GM10248 (cell line): ENCODE measurements around the gene ARHGAP27.
"Not testable (repeated sequence)": the region's sequence is repeated elsewhere in the genome, so short reads cannot be mapped to it uniquely, and the experiment has no call there.

Experiments used
- CTCF ChIA-PET: fragments of 300-600 bp; sonication (Branson Sonifier 250); formaldehyde crosslinking; extraction: SDS; loops from one replicate; lab custom pipeline; 2021; ENCODE audit warnings: antibody characterized with exemption; lab: Yijun Ruan, JAX
- POLR2A ChIA-PET: fragments of 350-650 bp; sonication (Branson Sonifier 250); formaldehyde crosslinking; extraction: SDS; loops from one replicate; lab custom pipeline; 2020; ENCODE audit warnings: antibody characterized with exemption; lab: Yijun Ruan, JAX
- DNase-seq: peaks from one replicate; pipeline ENCODE4 v3.0.0; 2012; ENCODE audit errors: extremely low spot score
- TF ChIP-seq, protein P1 (sequence below): IDR thresholded peaks from 2 replicates; pipeline ENCODE4 v1.5.1; 2012; ENCODE audit warnings: mild to moderate bottlenecking, low read depth; ENCODE audit errors: extremely low read depth, missing control alignments, control extremely low read depth

Gene ARHGAP27

DNA sequence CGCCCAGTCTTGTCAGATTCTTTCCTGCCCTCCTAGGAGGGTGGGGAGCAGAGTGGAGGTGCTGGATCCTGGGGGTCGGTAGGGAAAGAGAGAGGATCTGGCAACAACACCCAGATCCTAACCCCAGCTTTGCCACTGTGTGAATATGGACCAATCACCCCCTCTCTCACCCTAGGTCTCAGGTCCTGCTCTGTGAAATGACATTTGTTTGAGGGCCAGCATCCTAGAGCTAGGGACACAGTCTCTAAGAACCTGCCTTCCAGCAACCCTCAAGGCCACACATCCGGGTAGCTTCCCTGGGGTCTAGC is 87.5 kb downstream of the ARHGAP27 start:
- TF ChIP-seq, protein P1, sequence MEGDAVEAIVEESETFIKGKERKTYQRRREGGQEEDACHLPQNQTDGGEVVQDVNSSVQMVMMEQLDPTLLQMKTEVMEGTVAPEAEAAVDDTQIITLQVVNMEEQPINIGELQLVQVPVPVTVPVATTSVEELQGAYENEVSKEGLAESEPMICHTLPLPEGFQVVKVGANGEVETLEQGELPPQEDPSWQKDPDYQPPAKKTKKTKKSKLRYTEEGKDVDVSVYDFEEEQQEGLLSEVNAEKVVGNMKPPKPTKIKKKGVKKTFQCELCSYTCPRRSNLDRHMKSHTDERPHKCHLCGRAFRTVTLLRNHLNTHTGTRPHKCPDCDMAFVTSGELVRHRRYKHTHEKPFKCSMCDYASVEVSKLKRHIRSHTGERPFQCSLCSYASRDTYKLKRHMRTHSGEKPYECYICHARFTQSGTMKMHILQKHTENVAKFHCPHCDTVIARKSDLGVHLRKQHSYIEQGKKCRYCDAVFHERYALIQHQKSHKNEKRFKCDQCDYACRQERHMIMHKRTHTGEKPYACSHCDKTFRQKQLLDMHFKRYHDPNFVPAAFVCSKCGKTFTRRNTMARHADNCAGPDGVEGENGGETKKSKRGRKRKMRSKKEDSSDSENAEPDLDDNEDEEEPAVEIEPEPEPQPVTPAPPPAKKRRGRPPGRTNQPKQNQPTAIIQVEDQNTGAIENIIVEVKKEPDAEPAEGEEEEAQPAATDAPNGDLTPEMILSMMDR = no peak
- POLR2A ChIA-PET = interaction anchor here (0.6 kb wide), 1 partner anchor 8 kb away, joined by 5 read pairs; no protein-coding TSS in a partner anchor
- DNase-seq = no peak

DNA sequence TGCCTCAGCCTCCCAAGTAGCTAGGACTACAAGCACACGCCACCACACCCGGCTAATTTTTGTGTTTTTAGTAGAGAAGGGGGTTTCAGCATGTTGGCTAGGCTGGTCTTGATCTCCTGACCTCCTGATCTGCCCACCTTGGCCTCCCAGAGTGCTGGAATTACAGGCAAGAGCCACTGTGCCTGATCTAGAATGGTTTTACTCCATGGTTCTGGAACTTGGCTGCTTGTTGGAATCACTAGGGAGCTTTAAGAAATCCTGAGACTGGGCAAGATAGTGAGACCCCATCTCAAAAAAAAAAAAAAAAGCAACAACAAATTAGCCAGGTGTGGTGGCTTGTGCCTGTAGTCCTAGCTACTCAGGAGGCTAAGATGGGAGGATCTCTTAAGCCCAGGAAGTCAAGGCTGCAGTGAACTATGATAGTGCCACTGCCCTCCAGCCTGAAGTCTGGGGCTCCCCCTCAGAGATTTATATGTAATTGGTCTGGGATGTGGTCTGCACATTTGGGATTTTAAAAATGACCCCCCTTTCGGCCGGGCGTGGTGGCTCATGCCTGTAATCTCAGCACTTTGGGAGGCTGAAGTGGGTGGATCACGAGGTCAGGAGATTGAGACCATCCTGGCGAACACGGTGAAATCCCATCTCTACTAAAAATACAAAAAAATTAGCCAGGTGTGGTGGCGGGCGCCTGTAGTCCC is 88.6 kb downstream of the ARHGAP27 start:
- POLR2A ChIA-PET, DNase-seq, CTCF ChIA-PET: not testable (repeated sequence)

More for the DNA sequence above, 87.5 kb downstream of the ARHGAP27 start:
- CTCF ChIA-PET = interaction anchor here (0.9 to 2.1 kb wide), 6 partner anchors 11 to 68 kb away, joined by 3 to 10 read pairs (median 6); partner anchors contain the start of gene MAP3K14
